Astrocyte (in vitro differentiated cells and primary cell): Measurements from ENCODE around the gene MT1H. TPM values are rescaled to one million over a fixed set of nuclear protein-coding genes. Genes with fewer than 3 reads are reported as not detected.
A peak's percentile ranks its signal among the peaks of the same experiment; 100 is the strongest.

Source experiments
- DNase-seq: peaks from one replicate; pipeline ENCODE4 v3.0.0-alpha.2; 2010; ENCODE audit warnings: low read depth
- FAIRE-seq: peaks from 2 replicates; lab custom pipeline; 2011; peaks lifted over from hg19 to GRCh38; lab: Jason Lieb, UNC
- H2AFZ ChIP-seq: 2 replicates; pipeline ENCODE4 v1.6.0; 2012; ENCODE audit warnings: low read depth, low read length, inconsistent platforms
- H3K27ac ChIP-seq: 2 replicates; pipeline ENCODE4 v1.5.1; 2011; ENCODE audit warnings: low read depth, low read length, inconsistent platforms
- H3K27me3 ChIP-seq: 2 replicates; pipeline ENCODE4 v1.6.0; 2011; ENCODE audit warnings: low read length, inconsistent platforms; ENCODE audit not compliant: insufficient read depth
- H3K36me3 ChIP-seq: 2 replicates; pipeline ENCODE4 v1.5.1; 2011; ENCODE audit warnings: low read length, inconsistent platforms; ENCODE audit not compliant: insufficient read depth
- H3K4me1 ChIP-seq: 2 replicates; pipeline ENCODE4 v1.5.1; 2011; ENCODE audit warnings: low read length, inconsistent platforms; ENCODE audit not compliant: insufficient read depth
- H3K4me2 ChIP-seq: 2 replicates; pipeline ENCODE4 v1.6.0; 2012; ENCODE audit warnings: low read length, inconsistent platforms
- H3K4me3 ChIP-seq: 2 replicates; pipeline ENCODE4 v1.5.1; 2011; ENCODE audit warnings: low read depth, mild to moderate bottlenecking, low read length, inconsistent platforms; ENCODE audit not compliant: insufficient read depth
- H3K79me2 ChIP-seq: 2 replicates; pipeline ENCODE4 v1.6.0; 2012; ENCODE audit warnings: mild to moderate bottlenecking, low read length, inconsistent platforms; ENCODE audit not compliant: insufficient read depth
- H3K9ac ChIP-seq: 2 replicates; pipeline ENCODE4 v1.6.0; 2012; ENCODE audit warnings: mild to moderate bottlenecking, low read length, inconsistent platforms
- H3K9me3 ChIP-seq: 2 replicates; pipeline ENCODE4 v1.5.1; 2012; ENCODE audit warnings: low read depth, mild to moderate bottlenecking, low read length, inconsistent platforms; ENCODE audit not compliant: insufficient read depth
- H4K20me1 ChIP-seq: 2 replicates; pipeline ENCODE4 v1.6.0; 2012; ENCODE audit warnings: low read length, inconsistent platforms; ENCODE audit not compliant: insufficient read depth
- H3K27ac Mint-ChIP-seq: one replicate; pipeline ENCODE4 v1.8.0; 2021; ENCODE audit warnings: mild to moderate bottlenecking, mixed read lengths; ENCODE audit not compliant: unreplicated experiment
- H3K27me3 Mint-ChIP-seq: one replicate; pipeline ENCODE4 v1.8.0; 2021; ENCODE audit warnings: low read depth, mixed read lengths; ENCODE audit not compliant: unreplicated experiment
- H3K36me3 Mint-ChIP-seq: one replicate; pipeline ENCODE4 v1.8.0; 2021; ENCODE audit warnings: low read depth, mixed read lengths; ENCODE audit not compliant: unreplicated experiment
- H3K4me1 Mint-ChIP-seq: one replicate; pipeline ENCODE4 v1.8.0; 2021; ENCODE audit warnings: low read depth, mixed read lengths; ENCODE audit not compliant: unreplicated experiment
- H3K4me3 Mint-ChIP-seq: one replicate; pipeline ENCODE4 v1.8.0; 2021; ENCODE audit warnings: mild to moderate bottlenecking, moderate library complexity, mixed read lengths; ENCODE audit not compliant: unreplicated experiment
- H3K9me3 Mint-ChIP-seq: one replicate; pipeline ENCODE4 v1.8.0; 2021; ENCODE audit warnings: mild to moderate bottlenecking, mixed read lengths; ENCODE audit not compliant: unreplicated experiment
- EZH2 ChIP-seq: IDR thresholded peaks from 2 replicates; pipeline ENCODE4 v1.6.1; 2012; ENCODE audit warnings: mild to moderate bottlenecking, low read length, inconsistent platforms; ENCODE audit not compliant: insufficient read depth
- total RNA-seq: library from RNA; stranded (reverse); gene quantifications from 2 replicates; pipeline ENCODE4 v1.2.1, GENCODE V29; 2021
- TF ChIP-seq, protein P1 (sequence below): IDR thresholded peaks from 2 replicates; pipeline ENCODE4 v1.5.1; 2011; ENCODE audit warnings: low read depth, mild to moderate bottlenecking, inconsistent platforms, low read length, moderate library complexity; ENCODE audit not compliant: insufficient read depth

Gene MT1H
- total RNA-seq, 1 donor from 2014 or later, result not detected

DNA sequence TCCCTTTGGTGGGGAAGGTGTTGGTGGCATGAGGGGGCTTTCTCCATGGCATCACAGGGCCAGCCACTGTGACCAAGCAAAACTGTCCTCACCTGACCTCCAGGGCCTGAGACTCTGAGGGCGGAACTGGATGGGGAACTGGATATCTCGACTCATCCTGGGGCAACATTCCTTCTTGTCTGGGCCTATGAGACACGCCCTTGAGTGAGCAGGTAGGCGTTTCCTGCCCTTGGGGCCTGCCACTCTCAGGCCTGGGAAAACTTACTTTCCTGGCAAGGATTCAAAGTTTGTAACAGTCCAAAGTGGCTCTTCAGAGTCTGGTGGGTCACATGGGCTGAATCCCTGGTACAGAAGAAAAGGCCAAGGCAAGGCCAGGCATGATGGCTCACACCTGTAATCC lies 22.3 kb downstream of the MT1H start:
- no peak for FAIRE-seq
- Mint-ChIP-seq H3K4me3 (no peak overlapping the region), H3K27ac (peak overlapping the region; percentile 48)

DNA sequence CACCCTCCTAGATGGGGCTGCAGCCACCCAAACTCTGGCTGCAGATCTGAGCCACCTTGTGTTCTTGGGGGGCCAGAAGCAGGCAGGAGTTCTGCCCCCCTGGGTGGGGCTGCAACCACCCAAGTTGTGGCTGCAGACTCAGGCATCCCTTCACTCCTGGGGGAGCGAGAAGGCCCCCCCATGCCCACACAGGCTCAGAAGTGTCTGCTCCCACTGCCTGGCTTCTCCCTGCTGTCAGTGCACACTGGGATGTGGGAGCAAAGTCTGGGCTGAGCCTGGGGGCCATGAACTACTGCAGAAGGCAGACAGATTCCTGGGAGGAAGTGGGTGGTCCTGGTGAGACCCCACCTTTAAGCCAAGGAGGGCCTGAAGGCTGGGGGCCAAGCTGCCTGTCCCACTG lies 25.6 kb downstream of the MT1H start:
- TF ChIP-seq EZH2, result no peak
- TF ChIP-seq, protein P1, sequence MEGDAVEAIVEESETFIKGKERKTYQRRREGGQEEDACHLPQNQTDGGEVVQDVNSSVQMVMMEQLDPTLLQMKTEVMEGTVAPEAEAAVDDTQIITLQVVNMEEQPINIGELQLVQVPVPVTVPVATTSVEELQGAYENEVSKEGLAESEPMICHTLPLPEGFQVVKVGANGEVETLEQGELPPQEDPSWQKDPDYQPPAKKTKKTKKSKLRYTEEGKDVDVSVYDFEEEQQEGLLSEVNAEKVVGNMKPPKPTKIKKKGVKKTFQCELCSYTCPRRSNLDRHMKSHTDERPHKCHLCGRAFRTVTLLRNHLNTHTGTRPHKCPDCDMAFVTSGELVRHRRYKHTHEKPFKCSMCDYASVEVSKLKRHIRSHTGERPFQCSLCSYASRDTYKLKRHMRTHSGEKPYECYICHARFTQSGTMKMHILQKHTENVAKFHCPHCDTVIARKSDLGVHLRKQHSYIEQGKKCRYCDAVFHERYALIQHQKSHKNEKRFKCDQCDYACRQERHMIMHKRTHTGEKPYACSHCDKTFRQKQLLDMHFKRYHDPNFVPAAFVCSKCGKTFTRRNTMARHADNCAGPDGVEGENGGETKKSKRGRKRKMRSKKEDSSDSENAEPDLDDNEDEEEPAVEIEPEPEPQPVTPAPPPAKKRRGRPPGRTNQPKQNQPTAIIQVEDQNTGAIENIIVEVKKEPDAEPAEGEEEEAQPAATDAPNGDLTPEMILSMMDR, result no peak
- no peak overlapping the region for H3K27ac Mint-ChIP-seq
- Histone ChIP-seq H3K4me3 (no peak overlapping the region), H3K4me1 (no peaks in the 10 kb centered on the region), H3K27ac (no peak overlapping the region), H3K4me2 (no peak overlapping the region), H4K20me1 (no peaks in the 10 kb centered on the region), H3K36me3 (no peaks in the 10 kb centered on the region), H3K79me2 (no peaks in the 10 kb centered on the region), H3K9me3 (no peaks in the 10 kb centered on the region), H3K9ac (no peak overlapping the region), H2AFZ (no peak overlapping the region), H3K27me3 (no peaks in the 10 kb centered on the region)
- DNase-seq (no peak), FAIRE-seq (no peak)
- H3K27me3 Mint-ChIP-seq, result peaks cover 4% of the 10 kb centered on the region
- peaks cover 1% of the 10 kb centered on the region for H3K4me1 Mint-ChIP-seq
- no peak overlapping the region for H3K4me3 Mint-ChIP-seq
- no peaks in the 10 kb centered on the region for H3K36me3 Mint-ChIP-seq
- no peaks in the 10 kb centered on the region for H3K9me3 Mint-ChIP-seq

More for the DNA sequence above, 22.3 kb downstream of the MT1H start:
- Mint-ChIP-seq H3K27me3 (peaks cover 7% of the 10 kb centered on the region), H3K36me3 (peaks cover 4% of the 10 kb centered on the region), H3K9me3 (peaks cover 14% of the 10 kb centered on the region), H3K4me1 (peaks cover 1% of the 10 kb centered on the region)
- Histone ChIP-seq H3K27me3 (no peaks in the 10 kb centered on the region), H3K79me2 (no peaks in the 10 kb centered on the region), H3K27ac (no peak overlapping the region), H3K4me2 (no peak overlapping the region), H3K9me3 (peaks cover 2% of the 10 kb centered on the region), H3K4me1 (no peaks in the 10 kb centered on the region), H4K20me1 (no peaks in the 10 kb centered on the region), H3K4me3 (no peak overlapping the region), H3K36me3 (no peaks in the 10 kb centered on the region), H3K9ac (no peak overlapping the region), H2AFZ (no peak overlapping the region)
- peak; percentile 25 for DNase-seq
- TF ChIP-seq, protein P1, result no peak

DNA sequence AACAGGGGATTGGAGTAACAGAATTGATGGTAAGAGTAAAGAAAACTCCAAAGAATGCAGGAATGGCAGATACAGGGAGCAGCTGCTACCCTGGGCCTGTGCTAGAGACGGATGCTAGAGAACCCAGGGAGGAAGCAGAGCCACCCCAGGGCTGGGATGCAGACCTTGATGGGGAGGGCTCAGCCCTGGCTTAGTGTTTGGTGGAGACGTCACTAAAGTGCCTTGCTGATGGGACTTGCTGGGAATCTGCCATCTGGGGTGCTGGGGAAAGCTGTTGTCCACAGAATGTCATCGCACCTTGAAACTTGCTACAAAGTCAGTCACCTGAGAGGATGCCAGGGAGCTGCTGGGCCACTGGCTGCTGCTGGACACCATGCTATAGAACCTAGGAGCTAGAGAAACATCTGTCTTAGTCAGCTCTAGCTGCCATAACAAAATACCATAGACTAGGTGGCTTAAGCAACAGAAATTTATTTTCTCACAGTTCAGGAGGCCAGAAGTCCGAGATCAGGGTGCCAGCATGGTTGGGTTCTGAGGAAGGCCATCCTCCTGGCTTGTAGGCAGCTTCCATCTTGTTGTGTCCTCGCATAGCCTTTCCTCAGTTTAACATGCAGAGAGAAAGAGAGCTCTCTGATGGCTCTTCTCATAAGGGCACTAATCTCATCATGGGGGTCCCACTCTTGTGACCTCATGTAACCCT lies 28.0 kb downstream of the MT1H start:
- no peak overlapping the region for H3K4me3 Mint-ChIP-seq
- H3K9me3 ChIP-seq, result no peaks in the 10 kb centered on the region
- H3K27me3 Mint-ChIP-seq, result peaks cover 4% of the 10 kb centered on the region
- no peak overlapping the region for H3K27ac ChIP-seq
- H3K4me1 ChIP-seq, result no peaks in the 10 kb centered on the region
- no peak overlapping the region for H3K9ac ChIP-seq
- no peaks in the 10 kb centered on the region for H3K79me2 ChIP-seq
- no peaks in the 10 kb centered on the region for H3K36me3 Mint-ChIP-seq
- TF ChIP-seq, protein P1, result no peak
- TF ChIP-seq EZH2, result no peak
- no peaks in the 10 kb centered on the region for H3K36me3 ChIP-seq
- no peaks in the 10 kb centered on the region for H3K9me3 Mint-ChIP-seq
- H3K27ac Mint-ChIP-seq, result no peak overlapping the region
- DNase-seq, result no peak
- no peaks in the 10 kb centered on the region for H3K4me1 Mint-ChIP-seq
- no peak overlapping the region for H3K4me2 ChIP-seq
- no peaks in the 10 kb centered on the region for H4K20me1 ChIP-seq
- no peaks in the 10 kb centered on the region for H3K27me3 ChIP-seq
- H3K4me3 ChIP-seq, result no peak overlapping the region
- no peak overlapping the region for H2AFZ ChIP-seq
- FAIRE-seq, result no peak
